K562 (cell line): Measurements from ENCODE around the gene GRK3. TPM values are rescaled to one million over a fixed set of nuclear protein-coding genes. Genes with fewer than 3 reads are reported as not detected.
"Not testable (repeated sequence)": the region's sequence is repeated elsewhere in the genome, so short reads cannot be mapped to it uniquely, and the experiment has no call there.

Source experiments
- ATAC-seq: fragments of 200-7000 bp; cut with Tn5 transposase; 3 replicates; pipeline ENCODE4 v1.9.1; 2020; ENCODE audit warnings: moderate library complexity
- BruUV-seq: library from RNA; stranded (reverse); fragments of 400-500 nt; replicated peaks from 2 replicates; lab custom pipeline; 2021; lab: Mats Ljungman, UMichigan
- CTCF ChIA-PET: fragments of 300-600 bp; formaldehyde crosslinking; extraction: SDS; loops from one replicate; lab custom pipeline; 2021; ENCODE audit warnings: low intra/inter-chr PET ratio; lab: Yijun Ruan, JAX
- POLR2A ChIA-PET: fragments of 300-600, 350-650 bp; sonication (Branson Sonifier 250); formaldehyde crosslinking; extraction: SDS; loops from one replicate; lab custom pipeline; 2021; ENCODE audit warnings: antibody characterized with exemption, inconsistent platforms; lab: Yijun Ruan, JAX
- DNase-seq, 4 experiments: peaks; one replicate each; pipeline versions ENCODE4 v3.0.0 to v3.0.0-alpha.2; 2011 to 2018; ENCODE audit warnings: low spot score in 3 of 4, mixed read lengths in 3 of 4; ENCODE audit errors: extremely low read depth in 1 of 4
- FAIRE-seq: peaks from 2 replicates; lab custom pipeline; 2011; peaks lifted over from hg19 to GRCh38; lab: Jason Lieb, UNC
- H2AFZ ChIP-seq: 2 replicates; pipeline ENCODE4 v1.6.0; 2011; ENCODE audit warnings: low read depth, low read length, control low read depth, inconsistent platforms
- H3K27ac ChIP-seq: fragments of 200-600 bp; 3 replicates; pipeline ENCODE4 v1.8.0; 2011; ENCODE audit warnings: low read depth, mild to moderate bottlenecking, control low read depth, inconsistent platforms, low read length, moderate library complexity, mixed read lengths; ENCODE audit errors: extremely low read depth
- H3K27me3 ChIP-seq, 2 experiments: fragments of 300-600 bp in 1 of 2; 2 replicates in 1 of 2; 3 replicates in 1 of 2; pipeline versions ENCODE4 v1.6.0 to v1.8.0; 2011; ENCODE audit warnings: inconsistent platforms in 2 of 2, low read length in 2 of 2, mild to moderate bottlenecking in 1 of 2, mixed read lengths in 1 of 2, moderate library complexity in 1 of 2; ENCODE audit not compliant: control insufficient read depth in 2 of 2, insufficient read depth in 2 of 2
- H3K36me3 ChIP-seq: fragments of 300-600 bp; 3 replicates; pipeline ENCODE4 v1.8.0; 2011; ENCODE audit warnings: mild to moderate bottlenecking, low read length, inconsistent platforms; ENCODE audit not compliant: control insufficient read depth, insufficient read depth
- H3K4me1 ChIP-seq, 2 experiments: fragments of 200-600 bp in 1 of 2; replicated peaks in 1 of 2; 2 replicates in 1 of 2; 3 replicates in 1 of 2; pipeline versions ENCODE4 v1.5.1 to v1.8.0; 2011; ENCODE audit warnings: inconsistent platforms in 2 of 2, low read length in 2 of 2, mild to moderate bottlenecking in 1 of 2, mixed read lengths in 1 of 2, moderate library complexity in 1 of 2; ENCODE audit not compliant: control insufficient read depth in 2 of 2, insufficient read depth in 2 of 2
- H3K4me2 ChIP-seq: 2 replicates; pipeline ENCODE4 v1.6.1; 2011; ENCODE audit warnings: low read length, control low read depth, inconsistent platforms, mixed read lengths; ENCODE audit not compliant: insufficient read depth
- H3K4me3 ChIP-seq: fragments of 200-600 bp; sonication (generic), shearing (Covaris generic); 2 replicates; pipeline ENCODE4 v1.5.1; 2016; ENCODE audit warnings: control low read depth, inconsistent platforms
- H3K79me2 ChIP-seq: fragments of 200-600 bp; 3 replicates; pipeline ENCODE4 v1.8.0; 2011; ENCODE audit warnings: low read length, inconsistent platforms; ENCODE audit not compliant: control insufficient read depth, insufficient read depth
- H3K9ac ChIP-seq, 2 experiments: 2 replicates each; pipeline versions ENCODE4 v1.6.0 to v1.6.1; 2011; ENCODE audit warnings: low read depth in 2 of 2, low read length in 2 of 2, control low read depth in 1 of 2, inconsistent platforms in 1 of 2, mild to moderate bottlenecking in 1 of 2, mixed read lengths in 1 of 2; ENCODE audit not compliant: insufficient read depth in 1 of 2
- H3K9me1 ChIP-seq: one replicate; pipeline ENCODE4 v1.6.0; 2011; ENCODE audit warnings: inconsistent platforms, mild to moderate bottlenecking, low read length, moderate library complexity; ENCODE audit not compliant: control insufficient read depth, insufficient read depth
- H3K9me3 ChIP-seq: replicated peaks from 2 replicates; pipeline ENCODE4 v1.5.1; 2011; ENCODE audit warnings: low read depth, low read length, inconsistent platforms; ENCODE audit not compliant: control insufficient read depth, insufficient read depth
- H4K20me1 ChIP-seq: replicated peaks from 2 replicates; pipeline ENCODE4 v1.6.1; 2011; ENCODE audit warnings: low read length, inconsistent platforms, mixed read lengths; ENCODE audit not compliant: control insufficient read depth, insufficient read depth
- RBM25 ChIP-seq: fragments of 200-400 bp; formaldehyde crosslinking; IDR thresholded peaks from 2 replicates; pipeline ENCODE4 v1.6.1; 2018; ENCODE audit warnings: low read length, low read depth, moderate library complexity; ENCODE audit not compliant: severe bottlenecking
- ZNF184 ChIP-seq: sonication (generic); formaldehyde crosslinking; IDR thresholded peaks from 2 replicates; pipeline ENCODE4 v1.5.0; 2020; ENCODE audit warnings: missing genetic modification reagents
- WGBS: fragments of 100-300 bp; shearing (Covaris generic); methylation state at CpG from one replicate; pipeline ENCODE4 v1.1.6; 2016; ENCODE audit warnings: low coverage, mixed read lengths; ENCODE audit not compliant: insufficient coverage; ENCODE audit errors: missing lambda C conversion rate; 5-methylcytosine and 5-hydroxymethylcytosine counted together
- in situ Hi-C: fragments of 300-500 bp; cut with MboI; formaldehyde crosslinking; loops from 4 replicates; pipeline ENCODE4 v1.15.0; 2018; ENCODE audit warnings: inconsistent platforms, mixed read lengths
- intact Hi-C: fragments of 100-400 bp; cut with micrococcal nuclease; formaldehyde crosslinking; loops from 2 replicates; pipeline ENCODE4 v1.14.2; 2022
- polyA plus RNA-seq, 8 experiments: library from polyadenylated mRNA; depleted of rRNA in 4 of 8; stranded (reverse) in 5 of 8; unstranded in 3 of 8; fragments of >200 nt; fragmentation: Nextera tagmentation in 2 of 8; fragmentation: Illumina TruSeq in 1 of 8; extraction: Ambion mirVana in 2 of 8; extraction: Trizol in 1 of 8; gene quantifications; 2 replicates each; pipeline versions ENCODE4 v1.2.1 to v1.2.3, GENCODE V29; 2011 to 2014; ENCODE audit warnings: inconsistent platforms in 1 of 8, missing spikeins in 1 of 8
- total RNA-seq, 7 experiments: library from RNA; depleted of rRNA in 6 of 7; stranded (reverse); fragments of >200 nt in 6 of 7; fragmentation: Illumina TruSeq in 2 of 7; extraction: Trizol in 2 of 7; gene quantifications; 2 replicates each; pipeline versions ENCODE4 v1.2.1 to v1.2.3, GENCODE V29; 2011 to 2021; ENCODE audit warnings: low replicate concordance in 1 of 7

The GRK3 gene
- total and polyA plus RNA-seq, 9 of the 15 experiments (the other 6 are each of a cell fraction or from before 2014, with no cell fraction given), result 1.4 to 7.6 (median 3.6) TPM

GRCh38 chr22:25605565-25605964 is 41.1 kb downstream of the GRK3 start:
- H3K9me3 ChIP-seq, H3K4me2 ChIP-seq, POLR2A ChIA-PET, FAIRE-seq, CTCF ChIA-PET, H3K27me3 ChIP-seq, H4K20me1 ChIP-seq, ATAC-seq, H3K36me3 ChIP-seq, intact Hi-C loops, in situ Hi-C loops, H2AFZ ChIP-seq, H3K9me1 ChIP-seq, H3K4me3 ChIP-seq, H3K27ac ChIP-seq, H3K9ac ChIP-seq, BruUV-seq, DNase-seq, H3K4me1 ChIP-seq, H3K79me2 ChIP-seq: not testable (repeated sequence)
- 50% methylated on average over 3 of the region's 5 CpGs for WGBS

GRCh38 chr22:25611284-25611683 is 46.8 kb downstream of the GRK3 start:
- H4K20me1 ChIP-seq, H3K4me2 ChIP-seq, CTCF ChIA-PET, H2AFZ ChIP-seq, in situ Hi-C loops, BruUV-seq, H3K79me2 ChIP-seq, H3K4me1 ChIP-seq, H3K4me3 ChIP-seq, POLR2A ChIA-PET, DNase-seq, H3K27me3 ChIP-seq, FAIRE-seq, H3K9ac ChIP-seq, H3K27ac ChIP-seq, H3K9me1 ChIP-seq, ATAC-seq, H3K9me3 ChIP-seq, intact Hi-C loops, H3K36me3 ChIP-seq: not testable (repeated sequence)
- 74% methylated on average over 1 of the region's 1 CpG for WGBS
- TF ChIP-seq RBM25 (peak; percentile 25), ZNF184 (CRISPR knock-in tag) (peak; percentile 71; the same call in 1 of the 2 replicates)

DNA sequence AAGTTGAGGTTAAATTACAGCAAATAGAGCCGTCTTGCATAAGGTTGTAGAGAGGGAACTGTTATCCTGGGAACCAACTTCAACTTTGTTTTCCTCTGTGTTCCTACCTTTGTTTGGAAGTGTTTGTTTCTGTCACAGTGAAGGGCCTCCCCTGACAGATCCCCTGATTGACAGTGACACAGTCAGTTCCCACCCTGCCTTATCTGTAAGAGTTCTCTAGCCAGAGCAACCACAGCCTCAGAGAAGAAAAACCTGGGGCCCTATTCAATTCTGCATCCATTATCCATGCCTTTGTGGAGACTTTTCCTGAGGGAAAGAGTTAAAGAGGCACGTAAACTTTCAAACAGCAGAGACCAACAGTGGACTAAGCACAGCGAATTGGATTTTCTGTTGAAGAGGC is 48.7 kb downstream of the GRK3 start:
- POLR2A ChIA-PET, in situ Hi-C loops, BruUV-seq, H3K4me2 ChIP-seq, H3K4me3 ChIP-seq, H3K9me1 ChIP-seq, H3K27me3 ChIP-seq, H3K27ac ChIP-seq, H3K36me3 ChIP-seq, H3K4me1 ChIP-seq, H2AFZ ChIP-seq, DNase-seq, intact Hi-C loops, H4K20me1 ChIP-seq, H3K79me2 ChIP-seq, H3K9ac ChIP-seq, H3K9me3 ChIP-seq, CTCF ChIA-PET: not testable (repeated sequence)
- peak; percentile 75 for FAIRE-seq
- no CpG with 5 or more reads among the region's 3 CpGs for WGBS
- ATAC-seq, result peak; percentile 64; the same call in 2 of the 3 replicates

DNA sequence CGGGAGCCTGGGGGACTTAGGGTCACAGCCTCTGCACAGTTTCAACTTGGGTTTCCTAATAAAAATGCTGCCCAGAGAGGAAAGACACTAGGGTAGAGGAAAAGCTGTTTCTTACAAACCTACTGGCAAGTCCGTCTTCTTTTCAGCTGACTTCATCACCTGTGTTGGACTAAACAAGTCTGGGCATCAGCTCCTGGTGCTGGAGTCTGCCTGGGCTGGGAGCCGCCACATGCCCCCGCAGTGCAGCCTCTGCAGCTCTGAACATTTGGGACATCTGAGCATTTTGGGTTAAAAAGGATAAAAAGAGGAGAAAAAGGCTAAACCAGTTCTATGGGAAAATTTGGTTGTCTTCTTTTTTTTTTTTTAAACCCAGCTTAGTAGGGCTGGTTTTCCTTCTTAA is 49.1 kb downstream of the GRK3 start:
- H3K9me1 ChIP-seq, FAIRE-seq, CTCF ChIA-PET, BruUV-seq, in situ Hi-C loops, H3K79me2 ChIP-seq, H4K20me1 ChIP-seq, H3K9me3 ChIP-seq, H3K4me3 ChIP-seq, POLR2A ChIA-PET, H3K9ac ChIP-seq, H2AFZ ChIP-seq, H3K4me1 ChIP-seq, DNase-seq, H3K36me3 ChIP-seq, intact Hi-C loops, H3K4me2 ChIP-seq, ATAC-seq, H3K27ac ChIP-seq, H3K27me3 ChIP-seq: not testable (repeated sequence)
- WGBS, result 90% methylated on average over 2 of the region's 4 CpGs
